Stimulated activated CD8-positive, alpha-beta memory T cell treated with anti-CD3 and anti-CD28 coated beads, Interleukin-15, amount 100 ng/mL, for 4 hours (primary cell): ENCODE data around the gene ASIP.
A peak's percentile ranks its signal among the peaks of the same experiment; 100 is the strongest.
"Not testable (repeated sequence)": the region's sequence is repeated elsewhere in the genome, so short reads cannot be mapped to it uniquely, and the experiment has no call there.

Source experiments
- DNase-seq, 2 donors: peaks; one replicate each; pipeline ENCODE4 v3.0.0-alpha.2; 2020; ENCODE audit warnings: low read depth in 2 of 2

The ASIP gene, protein sequence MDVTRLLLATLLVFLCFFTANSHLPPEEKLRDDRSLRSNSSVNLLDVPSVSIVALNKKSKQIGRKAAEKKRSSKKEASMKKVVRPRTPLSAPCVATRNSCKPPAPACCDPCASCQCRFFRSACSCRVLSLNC

DNA sequence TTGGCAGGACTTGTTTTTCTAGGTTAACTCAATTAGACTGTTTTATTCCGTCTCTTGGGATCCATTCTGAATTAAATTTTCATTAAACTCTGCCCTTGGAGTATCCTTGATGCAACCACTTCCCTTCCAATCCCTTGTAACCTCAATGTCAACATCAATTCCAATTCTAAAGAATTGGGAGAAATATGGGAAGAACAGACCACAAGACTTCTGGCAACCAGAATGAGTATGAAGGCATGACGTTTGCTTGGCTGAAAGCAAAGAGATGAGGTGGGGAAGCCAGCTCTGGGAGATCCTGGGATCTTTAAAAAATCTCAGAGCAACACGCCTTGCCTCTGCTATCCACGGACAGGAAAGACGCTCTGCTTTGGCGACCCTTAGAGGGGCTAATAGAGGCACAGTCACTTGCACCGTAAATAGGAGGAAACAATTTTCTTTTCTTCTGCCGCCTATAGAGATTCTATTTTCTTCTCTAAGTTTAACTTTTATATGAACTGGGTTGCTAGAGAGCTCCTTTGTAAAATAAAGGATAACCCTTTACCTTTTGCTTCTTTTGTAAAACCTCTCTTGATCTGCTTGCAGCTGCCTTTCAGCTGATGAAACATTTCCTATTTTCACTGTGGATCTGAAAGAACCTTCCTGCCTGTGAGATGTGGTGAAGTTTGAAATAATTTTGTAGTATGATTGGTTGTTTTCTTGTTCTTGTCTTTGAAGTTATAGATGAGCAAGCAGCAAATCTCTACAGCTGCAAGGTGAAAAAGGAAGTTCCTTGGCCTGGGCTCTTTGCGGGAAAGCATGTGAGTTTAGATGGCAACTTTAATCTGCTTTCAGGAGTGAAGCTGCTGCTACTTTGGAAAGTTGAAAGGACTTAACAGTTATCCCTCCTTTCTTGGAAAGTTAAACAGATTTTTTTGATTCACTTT lies at the start of gene ASIP:
Gene ASIP, plus strand, starts transcription at position 731 of the 923 bp plus-strand sequence. CDS start 18,952 bp downstream, outside the sequence.
- DNase-seq, result no peak

DNA sequence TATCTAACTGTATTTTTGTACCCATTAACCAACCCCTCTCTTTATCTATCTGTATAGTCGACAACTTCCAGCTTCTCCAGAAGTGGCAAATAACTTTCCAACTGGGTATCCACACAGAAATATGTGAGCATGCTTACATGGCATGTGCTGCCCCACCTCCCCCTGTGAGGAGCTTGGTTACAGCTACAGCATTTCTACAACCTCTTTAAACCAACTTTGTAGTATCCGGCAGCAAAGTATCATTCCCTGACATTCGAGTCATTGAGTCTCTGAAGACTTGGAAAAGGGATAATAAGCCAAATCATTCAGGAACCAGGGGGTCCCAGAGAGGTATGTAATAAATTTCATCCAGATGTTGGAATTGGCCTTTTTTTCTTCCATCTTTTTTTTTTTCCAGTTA lies 48.2 kb upstream of the ASIP start:
- no peak for DNase-seq

DNA sequence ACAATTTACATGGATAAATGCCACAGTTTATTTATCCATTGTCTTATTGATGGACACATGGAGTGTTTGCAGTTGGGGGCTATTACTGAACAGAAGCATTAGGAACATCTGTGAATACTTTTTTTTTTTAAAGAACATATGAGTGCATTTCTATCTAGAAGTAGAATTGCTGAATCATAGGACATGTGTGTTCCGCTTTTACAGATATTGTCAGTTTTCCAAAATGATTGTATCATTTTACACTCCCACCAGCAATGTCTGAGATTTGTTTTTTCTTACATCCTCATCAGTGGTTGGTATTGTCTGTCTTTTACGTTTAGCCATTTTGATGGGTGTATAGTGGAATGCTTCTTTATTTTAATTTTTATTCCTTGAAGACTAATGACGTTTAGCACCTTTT lies 42.0 kb upstream of the ASIP start:
- DNase-seq, result no peak

DNA sequence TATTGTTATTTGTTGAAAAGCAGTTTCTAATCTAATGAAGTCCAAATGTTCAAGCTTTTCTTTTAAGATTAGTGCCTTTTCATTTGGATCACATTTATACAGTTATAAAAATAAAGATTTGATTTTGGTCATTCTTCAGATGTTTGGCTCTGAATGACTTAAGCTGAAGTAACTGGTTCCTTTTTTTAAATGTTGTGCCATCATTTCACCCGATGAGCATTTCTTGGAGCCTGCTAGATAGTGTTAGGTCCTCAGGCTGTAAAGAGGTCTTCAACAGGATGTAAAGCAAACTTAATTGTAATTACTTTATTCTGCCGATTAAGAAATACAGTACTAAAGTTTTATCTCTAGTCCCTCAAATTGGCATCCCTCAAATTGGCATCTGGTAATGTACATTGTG lies 41.2 kb upstream of the ASIP start:
- DNase-seq, result no peak

DNA sequence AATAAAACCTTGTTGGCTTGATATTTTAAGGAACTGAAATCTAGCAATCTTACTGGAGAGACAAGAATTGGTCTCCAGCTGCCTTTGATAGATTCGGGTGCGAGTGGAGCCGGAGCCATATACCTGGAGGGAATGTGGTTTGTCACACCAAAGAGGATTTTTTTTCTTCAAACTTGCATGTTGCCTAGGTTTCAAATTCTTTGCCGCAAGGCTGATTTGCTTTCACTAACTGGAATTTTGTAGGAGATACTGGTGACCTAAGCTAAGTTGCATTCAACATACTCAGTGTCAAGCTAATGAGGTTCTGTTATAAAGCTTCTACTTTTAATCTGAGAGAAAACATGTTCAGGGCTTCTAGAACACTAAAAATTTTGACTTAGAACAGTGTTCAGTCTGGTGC lies 39.7 kb upstream of the ASIP start:
- DNase-seq, result no peak

DNA sequence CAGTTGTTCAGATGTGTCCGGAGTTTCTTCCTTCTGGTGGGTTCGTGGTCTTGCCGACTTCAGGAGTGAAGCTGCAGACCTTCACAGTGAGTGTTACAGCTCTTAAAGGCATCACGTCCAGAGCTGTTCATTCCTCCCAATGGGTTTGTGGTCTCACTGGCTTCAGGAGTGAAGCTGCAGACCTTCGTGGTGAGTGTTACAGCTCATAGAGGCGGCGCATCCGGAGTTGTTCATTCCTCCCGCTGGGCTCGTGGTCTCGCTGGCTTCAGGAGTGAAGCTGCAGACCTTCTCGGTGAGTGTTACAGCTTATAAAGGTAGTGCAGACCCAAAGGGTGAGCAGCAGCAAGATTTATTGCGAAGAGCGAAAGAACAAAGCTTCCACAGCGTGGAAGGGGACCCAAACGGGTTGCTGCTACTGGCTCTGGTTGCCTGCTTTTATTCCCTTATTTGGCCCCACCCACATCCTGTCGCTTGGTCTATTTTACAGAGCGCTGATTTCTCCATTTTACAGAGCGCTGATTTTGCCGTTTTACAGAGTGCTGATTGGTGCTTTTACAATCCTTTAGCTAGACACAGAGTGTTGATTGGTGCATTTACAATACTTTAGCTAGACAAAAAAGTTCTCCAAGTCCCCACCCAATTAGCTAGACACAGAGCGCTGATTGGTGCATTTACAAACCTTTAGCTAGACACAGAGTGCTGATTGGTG lies 35.9 kb upstream of the ASIP start:
- DNase-seq, result not testable (repeated sequence)

DNA sequence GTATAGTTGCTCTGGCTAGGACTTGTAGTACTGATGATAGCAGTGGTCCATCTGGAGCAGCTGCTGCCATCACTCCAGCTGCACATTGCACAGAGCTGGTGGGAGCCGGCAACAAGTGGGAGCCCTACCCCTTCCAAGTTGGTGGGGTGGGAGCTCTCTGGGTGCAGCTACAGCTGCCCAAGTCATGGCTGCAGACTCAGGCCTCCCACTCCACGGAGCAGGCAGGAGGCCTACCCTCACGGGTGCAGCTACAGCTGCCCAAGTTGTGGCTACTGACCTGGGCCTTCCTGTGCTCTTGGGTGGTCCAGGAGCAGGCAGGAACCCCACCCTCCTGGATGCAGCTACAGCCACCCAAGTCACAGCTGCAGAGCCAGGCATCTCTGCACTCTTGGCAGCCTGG lies 32.1 kb upstream of the ASIP start:
- no peak for DNase-seq

DNA sequence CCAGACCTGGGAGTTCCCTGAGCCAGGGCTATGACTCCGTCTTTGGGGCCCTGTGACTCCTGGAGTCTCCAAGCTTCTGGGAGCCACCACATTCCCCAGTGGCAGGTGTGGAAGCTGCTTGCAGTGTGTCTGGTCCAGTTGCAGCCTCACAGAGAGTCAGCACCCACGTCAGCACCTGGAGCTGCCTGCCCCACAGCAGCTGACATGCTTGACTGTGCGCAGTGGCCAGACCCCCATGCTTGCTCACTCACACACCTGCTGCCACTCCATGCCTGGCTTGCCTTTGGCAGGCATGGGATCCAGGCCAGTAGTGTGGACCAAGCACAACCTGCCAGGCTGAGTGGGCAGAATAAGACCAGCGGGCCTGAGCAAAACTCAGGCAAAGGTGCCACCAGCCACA lies 31.0 kb upstream of the ASIP start:
- no peak for DNase-seq

DNA sequence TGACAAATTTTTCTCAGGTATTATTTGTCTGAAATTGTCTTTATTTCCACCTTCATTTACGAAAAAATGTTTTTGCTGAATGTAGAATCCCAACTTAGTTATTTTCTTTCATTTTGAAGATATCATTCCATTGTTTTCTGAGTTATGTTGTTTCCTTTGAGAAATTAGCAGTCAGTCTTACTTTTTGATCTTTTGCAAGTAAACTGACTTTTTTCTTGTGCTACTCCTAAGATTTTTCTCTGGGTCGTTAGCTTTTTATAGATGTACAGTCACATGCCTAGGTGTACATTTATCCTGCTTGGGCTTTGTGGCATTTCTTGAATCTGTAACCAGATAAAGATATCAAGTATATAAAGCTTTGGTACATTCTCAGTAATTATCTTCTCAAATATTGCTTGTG lies 29.6 kb upstream of the ASIP start:
- DNase-seq, result no peak

DNA sequence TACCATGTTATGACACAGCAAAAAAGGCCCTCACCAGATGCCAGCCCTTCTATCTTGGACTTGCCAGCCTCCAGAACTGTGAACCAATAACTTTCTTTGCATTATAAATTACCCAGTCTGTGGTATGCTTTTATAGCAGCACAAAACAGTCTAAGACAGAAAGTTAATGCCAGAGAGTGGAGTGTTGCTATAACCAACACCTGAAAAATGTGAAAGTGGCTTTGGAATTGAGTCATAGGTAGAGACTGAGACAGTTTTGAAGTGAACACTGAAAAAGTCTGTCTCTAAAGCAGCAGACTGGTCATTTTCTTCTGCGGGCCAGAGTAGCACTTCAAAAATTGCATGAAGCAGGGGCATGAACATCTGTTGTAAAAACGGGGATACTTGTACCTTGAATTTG lies 28.0 kb upstream of the ASIP start:
- no peak for DNase-seq

DNA sequence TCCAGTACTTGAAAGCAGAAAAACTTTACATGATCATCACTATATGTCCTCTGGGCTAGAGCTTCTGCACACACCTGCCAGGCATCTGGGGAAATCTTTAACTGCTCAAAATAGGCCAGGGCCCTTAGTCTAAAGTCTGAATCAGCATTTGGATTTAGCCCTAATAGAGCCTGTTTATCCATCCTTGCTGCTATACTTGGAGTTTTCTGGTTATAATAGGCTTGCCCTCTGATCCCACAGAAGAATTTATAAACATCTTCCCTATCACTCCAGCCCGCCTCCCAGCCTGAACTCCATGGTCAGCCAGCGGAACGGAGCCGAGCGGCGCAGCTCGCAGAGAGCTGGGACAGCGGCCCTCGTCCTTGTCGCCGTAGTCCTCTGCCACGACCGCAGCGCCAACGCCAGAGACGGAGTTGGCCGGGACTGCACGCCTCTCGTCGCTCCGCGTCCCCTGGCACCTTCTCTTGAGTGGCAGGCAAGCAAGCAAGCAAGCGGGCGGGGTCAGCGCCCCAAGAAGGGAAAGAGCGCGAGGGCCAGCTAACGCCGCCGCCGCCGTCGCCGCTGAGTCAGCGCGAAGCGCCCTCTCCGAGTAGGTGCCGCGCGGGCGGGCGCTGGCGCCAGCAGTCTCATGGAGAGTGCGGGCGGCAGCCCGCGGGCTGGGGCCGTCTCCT lies 25.4 kb upstream of the ASIP start:
- DNase-seq, result peak in 1 of 2 donors; percentile 17

DNA sequence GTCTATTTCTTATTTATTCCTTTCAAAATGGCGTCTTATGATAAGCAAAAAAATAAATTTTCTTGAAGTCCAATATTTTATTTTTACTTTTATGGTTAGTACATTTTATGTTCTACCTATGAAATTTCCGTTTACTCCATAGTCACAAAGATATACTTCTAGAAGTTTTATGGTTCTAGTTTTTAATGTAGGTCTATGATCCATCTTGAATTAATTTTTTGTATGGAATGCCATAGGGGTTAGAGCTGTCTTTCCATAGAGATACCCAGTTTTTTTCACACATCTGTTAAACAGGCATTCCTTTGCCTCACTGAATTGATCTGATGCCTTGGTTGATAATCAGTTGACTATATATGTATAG lies 24.9 kb upstream of the ASIP start:
- DNase-seq, result no peak

DNA sequence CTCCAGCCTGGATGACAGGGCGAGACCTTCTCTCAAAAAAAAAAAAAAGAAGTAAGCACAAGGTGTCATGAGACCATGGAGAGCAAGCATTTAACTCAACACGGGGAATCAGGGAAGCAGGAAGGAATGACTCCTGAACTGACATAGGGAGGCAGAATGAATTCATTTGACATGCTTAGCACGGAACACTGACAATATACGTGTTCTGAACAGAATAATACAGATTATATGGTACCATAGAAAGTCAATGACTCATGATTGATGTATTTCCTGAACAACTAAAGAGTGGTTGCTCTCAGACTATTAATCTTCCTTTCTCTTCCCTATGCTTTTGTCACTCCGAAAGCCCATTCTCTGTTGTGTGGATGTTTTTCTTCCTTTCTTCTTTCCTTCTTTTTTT lies 20.7 kb upstream of the ASIP start:
- no peak for DNase-seq

DNA sequence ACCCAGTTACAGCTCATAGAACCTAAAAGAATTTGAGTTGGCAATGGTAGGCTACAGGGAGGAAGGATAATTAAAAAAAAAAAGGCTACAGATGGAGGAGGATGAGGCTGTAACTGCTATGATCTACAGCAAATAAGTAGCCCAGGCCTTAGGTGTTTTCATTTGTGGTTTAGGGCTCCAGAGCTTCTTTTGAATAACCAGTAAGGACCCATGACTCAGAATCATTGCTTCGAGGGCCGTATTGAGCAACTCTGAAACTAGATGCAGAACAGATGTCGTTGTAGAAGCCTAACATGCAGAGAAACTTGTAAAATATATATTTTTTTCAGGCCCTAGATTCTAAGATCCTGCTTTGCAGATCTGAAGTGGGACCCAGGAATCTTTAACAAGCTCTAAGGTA lies 19.0 kb upstream of the ASIP start:
- DNase-seq, result no peak

DNA sequence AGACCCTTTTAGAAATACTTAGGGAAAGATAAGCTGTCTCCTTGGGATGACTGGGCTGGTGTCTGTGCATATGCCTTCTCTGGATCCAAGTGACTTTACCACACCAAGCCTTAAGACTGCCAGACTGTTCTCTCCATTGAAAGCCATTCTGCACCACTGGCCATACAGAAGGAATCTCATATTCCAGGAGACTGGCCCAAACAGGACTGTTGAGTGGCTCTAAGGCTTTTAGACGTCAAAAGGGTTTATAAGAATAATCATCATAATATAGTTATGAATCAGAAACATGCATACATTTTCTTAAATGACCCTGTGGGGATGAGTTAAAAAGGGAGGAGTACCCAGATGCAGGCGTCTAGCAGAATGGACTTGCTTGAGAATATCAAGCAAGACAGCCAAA lies 17.0 kb upstream of the ASIP start:
- DNase-seq, result not testable (repeated sequence)

DNA sequence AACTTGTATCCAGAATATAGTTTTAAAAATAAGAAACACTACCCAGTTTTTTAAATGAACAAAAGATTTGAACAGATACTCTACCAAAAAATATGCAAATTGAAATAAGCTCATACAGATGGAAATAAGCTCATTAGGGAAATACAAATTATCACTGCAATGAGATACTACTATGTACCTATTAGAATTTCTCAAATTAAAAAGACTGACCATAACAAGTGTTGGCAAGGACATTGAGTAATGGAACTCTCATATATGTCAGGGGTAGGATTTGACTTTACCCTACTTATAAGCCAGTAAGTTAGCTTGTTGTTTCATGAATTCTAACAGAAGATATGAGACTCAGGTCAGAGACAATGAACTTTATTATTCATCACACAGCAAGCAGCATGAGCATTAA lies 9.6 kb upstream of the ASIP start:
- no peak for DNase-seq

DNA sequence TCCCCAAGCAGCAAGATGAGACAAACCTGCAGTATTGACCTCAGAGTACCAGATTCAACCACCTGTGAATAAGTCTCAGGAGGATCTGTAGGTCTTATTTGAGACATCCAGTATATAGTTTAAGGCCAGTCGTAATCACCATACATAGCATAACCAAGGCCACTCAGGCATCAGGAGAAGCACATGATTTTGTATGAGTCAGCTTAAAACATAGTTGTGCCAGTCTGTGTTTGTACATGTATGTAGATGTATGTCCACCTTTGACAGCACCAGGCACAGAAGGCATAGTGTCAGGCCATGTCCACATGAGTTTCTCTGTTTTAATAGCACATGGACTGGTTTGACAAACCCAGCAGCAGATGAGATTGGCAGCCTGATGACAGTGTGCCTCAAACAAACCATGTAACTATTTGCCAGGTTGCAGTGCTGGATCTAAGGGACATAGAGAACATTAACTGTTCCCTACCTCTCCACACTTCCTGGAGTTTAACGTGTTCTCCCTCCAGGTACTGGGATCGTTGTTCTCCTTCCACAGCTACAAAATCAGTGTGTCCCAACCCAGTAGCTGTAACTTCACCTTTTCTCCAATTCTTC lies 8.6 kb upstream of the ASIP start:
- DNase-seq, result no peak

DNA sequence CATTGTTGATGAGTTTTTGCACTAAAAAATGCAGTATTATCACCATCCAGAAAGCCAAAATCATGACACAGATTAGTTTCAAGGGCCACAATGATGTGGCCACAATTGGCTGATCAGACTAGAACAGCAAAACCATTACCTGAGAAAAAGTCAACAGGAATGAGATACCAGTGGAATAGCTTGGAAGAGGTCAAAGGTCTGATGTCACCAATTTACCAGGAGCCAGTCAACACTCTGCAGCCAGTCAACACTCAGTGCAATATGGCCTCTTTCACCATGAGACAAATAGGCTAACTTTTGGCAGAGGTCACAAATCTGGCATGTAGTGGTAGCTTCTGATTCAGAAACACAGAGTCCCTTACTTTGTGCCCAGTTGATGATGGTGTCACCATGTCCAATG lies 7.5 kb upstream of the ASIP start:
- DNase-seq, result no peak

DNA sequence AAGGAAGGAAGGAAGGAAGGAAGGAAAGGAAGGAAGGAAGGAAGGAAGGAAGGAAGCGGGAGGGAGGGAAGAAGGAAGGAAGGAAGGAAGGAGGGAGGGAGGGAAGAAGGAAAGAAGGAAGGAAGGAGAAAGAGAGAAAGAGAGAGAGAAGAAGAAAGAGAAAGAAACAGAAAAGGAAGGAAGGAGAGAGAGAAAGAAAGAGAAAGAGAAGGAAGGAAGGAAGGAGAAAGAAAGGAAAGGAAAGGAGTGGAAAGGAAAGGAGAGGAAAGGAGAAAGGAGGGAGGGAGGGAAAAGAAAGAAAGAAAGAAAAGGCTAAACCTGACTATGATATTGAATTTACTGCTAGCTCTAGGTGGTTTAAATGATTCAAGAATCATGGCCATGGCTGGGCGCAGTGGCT lies 5.3 kb upstream of the ASIP start:
- DNase-seq, result no peak

DNA sequence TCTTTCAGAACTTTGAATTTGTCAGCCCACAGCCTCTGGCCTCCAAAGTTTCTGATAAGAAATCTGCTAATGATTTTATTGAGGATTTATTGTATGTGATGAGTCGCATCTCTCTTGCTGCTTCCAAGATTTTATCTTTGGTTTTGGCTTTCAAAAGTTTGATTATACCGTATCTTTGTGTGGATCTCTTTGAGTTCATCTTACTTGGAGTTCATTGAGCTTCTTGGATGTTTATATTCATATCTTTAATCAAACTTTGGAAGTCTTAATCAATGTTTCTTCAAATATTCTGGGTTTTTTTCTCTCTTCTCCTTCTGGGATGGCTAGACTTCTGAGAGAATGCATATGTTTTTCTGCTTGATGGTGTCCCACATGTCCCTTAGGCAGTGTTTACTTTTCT lies 3.3 kb upstream of the ASIP start:
- DNase-seq, result no peak

DNA sequence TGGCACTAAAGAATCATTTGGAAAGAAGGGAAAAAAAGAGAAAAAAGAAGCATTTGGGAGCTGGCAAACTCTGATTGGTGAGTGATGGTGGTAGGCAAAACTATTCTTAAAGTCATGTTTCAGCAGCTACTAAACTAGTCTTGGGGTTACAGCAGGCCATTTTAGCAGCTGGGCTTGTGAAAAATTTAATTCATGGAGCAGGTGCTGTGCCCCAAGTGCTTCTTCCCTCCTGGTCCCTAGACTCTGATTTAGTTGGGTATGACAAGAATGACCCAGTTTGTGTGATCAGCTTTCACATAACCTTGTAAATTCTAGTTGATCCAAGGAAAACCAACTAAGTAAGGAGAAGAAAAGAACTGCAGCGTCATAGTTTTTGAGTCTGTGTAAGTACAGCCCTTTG lies 1.1 kb upstream of the ASIP start:
- no peak for DNase-seq

DNA sequence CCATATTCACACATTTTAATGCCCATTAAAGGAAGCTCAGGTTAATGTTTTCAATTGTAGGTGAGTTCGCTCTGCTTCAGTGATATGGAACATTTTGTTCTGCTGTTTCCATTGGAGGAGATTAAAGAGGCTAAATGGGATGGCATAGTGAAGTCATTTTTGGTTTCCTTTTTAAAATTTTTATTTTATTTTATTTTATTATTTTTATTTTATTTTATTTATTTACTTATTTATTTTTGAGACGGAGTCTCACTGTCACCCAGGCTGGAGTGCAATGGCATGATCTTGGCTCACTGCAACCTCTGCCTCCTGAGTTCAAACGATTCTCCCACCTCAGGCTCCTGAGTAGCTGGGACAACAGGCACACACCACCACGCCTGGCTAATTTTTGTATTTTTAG lies 792 bp downstream of the ASIP start:
- not testable (repeated sequence) for DNase-seq
